SU-DHL-6 (cell line): Measurements from ENCODE around the gene RRP15.

Source experiments
- H2AFZ ChIP-seq: fragments of 200-600 bp; sonication (generic); 2 replicates; pipeline ENCODE4 v1.6.1; 2014; ENCODE audit warnings: low read depth, mild to moderate bottlenecking, moderate library complexity, mixed read lengths, antibody characterized with exemption, low read length; ENCODE audit not compliant: severe bottlenecking
- H3F3A ChIP-seq: fragments of 200-600 bp; shearing (Covaris generic); 2 replicates; pipeline ENCODE4 v1.6.0; 2016; ENCODE audit warnings: antibody characterized with exemption, mild to moderate bottlenecking; ENCODE audit not compliant: insufficient read depth
- H3K27ac ChIP-seq: fragments of 200-600 bp; sonication (generic); 2 replicates; pipeline ENCODE4 v1.5.1; 2016; ENCODE audit warnings: low read depth, mild to moderate bottlenecking, low read length, moderate library complexity, mixed read lengths
- H3K27me3 ChIP-seq: fragments of 200-600 bp; sonication (generic), shearing (Covaris generic); 2 replicates; pipeline ENCODE4 v1.6.0; 2014; ENCODE audit warnings: mild to moderate bottlenecking, low read length
- H3K36me3 ChIP-seq: fragments of 200-600 bp; sonication (generic); 2 replicates; pipeline ENCODE4 v1.6.1; 2014; ENCODE audit warnings: mild to moderate bottlenecking, low read length, mixed read lengths
- H3K4me2 ChIP-seq: fragments of 300-600, 200-600 bp; shearing (Covaris generic), sonication (generic); 2 replicates; pipeline ENCODE4 v1.6.0; 2014; ENCODE audit warnings: low read length, low read depth, mild to moderate bottlenecking; ENCODE audit not compliant: poor library complexity, severe bottlenecking
- H3K4me3 ChIP-seq: fragments of 200-600 bp; sonication (generic); 2 replicates; pipeline ENCODE4 v1.5.1; 2014; ENCODE audit warnings: antibody characterized with exemption, low read length, mild to moderate bottlenecking, mixed read lengths; ENCODE audit not compliant: insufficient read depth, poor library complexity, severe bottlenecking
- H3K79me2 ChIP-seq: fragments of 200-600 bp; sonication (generic); 2 replicates; pipeline ENCODE4 v1.6.1; 2014; ENCODE audit warnings: mild to moderate bottlenecking, low read length, moderate library complexity; ENCODE audit not compliant: insufficient read depth
- H3K9ac ChIP-seq: fragments of 200-600 bp; sonication (generic); 2 replicates; pipeline ENCODE4 v1.7.0; 2014; ENCODE audit warnings: mild to moderate bottlenecking, low read length
- H3K9me2 ChIP-seq: fragments of 200-600 bp; sonication (generic); replicated peaks from 2 replicates; pipeline ENCODE4 v1.6.1; 2014; ENCODE audit warnings: low read length; ENCODE audit not compliant: insufficient read depth
- H3K9me3 ChIP-seq: fragments of 200-600 bp; sonication (generic); 2 replicates; pipeline ENCODE4 v1.6.1; 2014; ENCODE audit warnings: low read length, mixed read lengths; ENCODE audit not compliant: insufficient read depth
- H4K20me1 ChIP-seq: fragments of 200-600 bp; sonication (generic); 2 replicates; pipeline ENCODE4 v1.6.1; 2014; ENCODE audit warnings: low read depth, mild to moderate bottlenecking, antibody characterized with exemption, low read length, moderate library complexity, mixed read lengths
- CTCF ChIP-seq: fragments of 200-600 bp; sonication (generic); IDR thresholded peaks from one replicate; pipeline ENCODE4 v1.5.1; 2017; ENCODE audit warnings: antibody characterized with exemption, mild to moderate bottlenecking, low read length, moderate library complexity; ENCODE audit not compliant: insufficient read depth, poor library complexity, severe bottlenecking
- EZH2phosphoT487 ChIP-seq: fragments of 200-600 bp; sonication (generic), shearing (Covaris generic); conservative IDR thresholded peaks from 2 replicates; pipeline ENCODE4 v1.6.1; 2018; ENCODE audit warnings: mild to moderate bottlenecking, antibody characterized with exemption, low read length, moderate library complexity, mixed read lengths

Gene RRP15

GRCh38 chr1:218377143-218377660 lies 92.1 kb downstream of the RRP15 start:
- H3K27ac ChIP-seq = no peak overlapping the region
- TF ChIP-seq EZH2phosphoT487 (no peak), CTCF (no peak)
- H3K36me3 ChIP-seq = no peaks in the 10 kb centered on the region
- H4K20me1 ChIP-seq = no peaks in the 10 kb centered on the region
- no peaks in the 10 kb centered on the region for H3F3A ChIP-seq
- no peaks in the 10 kb centered on the region for H3K27me3 ChIP-seq
- no peak overlapping the region for H3K4me3 ChIP-seq
- H3K9ac ChIP-seq = no peak overlapping the region
- H2AFZ ChIP-seq = no peak overlapping the region
- no peaks in the 10 kb centered on the region for H3K9me3 ChIP-seq
- no peak overlapping the region for H3K4me2 ChIP-seq
- H3K79me2 ChIP-seq = no peaks in the 10 kb centered on the region
- no peaks in the 10 kb centered on the region for H3K9me2 ChIP-seq

GRCh38 chr1:218380125-218380977 lies 95.3 kb downstream of the RRP15 start:
- no peaks in the 10 kb centered on the region for H4K20me1 ChIP-seq
- no peaks in the 10 kb centered on the region for H3F3A ChIP-seq
- TF ChIP-seq EZH2phosphoT487 = no peak
- H3K9me2 ChIP-seq = no peaks in the 10 kb centered on the region
- no peaks in the 10 kb centered on the region for H3K79me2 ChIP-seq
- H3K27me3 ChIP-seq = no peaks in the 10 kb centered on the region
- no peak overlapping the region for H3K4me3 ChIP-seq
- H3K27ac ChIP-seq = no peak overlapping the region
- no peaks in the 10 kb centered on the region for H3K36me3 ChIP-seq
- H3K9ac ChIP-seq = no peak overlapping the region
- H3K4me2 ChIP-seq = no peak overlapping the region
- no peak overlapping the region for H2AFZ ChIP-seq
- H3K9me3 ChIP-seq = no peaks in the 10 kb centered on the region

- H3K79me2 ChIP-seq = no peaks in the 10 kb centered on the region
- no peak for TF ChIP-seq CTCF
- no peak for TF ChIP-seq EZH2phosphoT487
These were observed 97.2 kb downstream of the RRP15 start for GRCh38 chr1:218382261-218382660.

GRCh38 chr1:218383051-218383450 lies 98.0 kb downstream of the RRP15 start:
- no peaks in the 10 kb centered on the region for H3K9me2 ChIP-seq
- H2AFZ ChIP-seq = no peak overlapping the region
- no peaks in the 10 kb centered on the region for H3K79me2 ChIP-seq
- no peak for TF ChIP-seq CTCF
- no peak for TF ChIP-seq EZH2phosphoT487
- no peaks in the 10 kb centered on the region for H3K36me3 ChIP-seq
- H3K27me3 ChIP-seq = no peaks in the 10 kb centered on the region
- H3K4me2 ChIP-seq = no peak overlapping the region
- H3K4me3 ChIP-seq = no peak overlapping the region
- no peaks in the 10 kb centered on the region for H3K9me3 ChIP-seq
- no peaks in the 10 kb centered on the region for H3F3A ChIP-seq
- H3K27ac ChIP-seq = no peak overlapping the region
- H3K9ac ChIP-seq = no peak overlapping the region
- H4K20me1 ChIP-seq = no peaks in the 10 kb centered on the region

More at GRCh38 chr1:218382261-218382660, 97.2 kb downstream of the RRP15 start:
- H3K4me2 ChIP-seq = no peak overlapping the region
- H3K27ac ChIP-seq = no peak overlapping the region
- no peaks in the 10 kb centered on the region for H3K9me2 ChIP-seq
- no peak overlapping the region for H3K4me3 ChIP-seq
- H3F3A ChIP-seq = no peaks in the 10 kb centered on the region
- no peak overlapping the region for H3K9ac ChIP-seq
- H3K27me3 ChIP-seq = no peaks in the 10 kb centered on the region
- no peaks in the 10 kb centered on the region for H3K9me3 ChIP-seq
- no peaks in the 10 kb centered on the region for H3K36me3 ChIP-seq
- H4K20me1 ChIP-seq = no peaks in the 10 kb centered on the region
- H2AFZ ChIP-seq = no peak overlapping the region
